Esophagus (tissue), 2 donors: ENCODE results near the gene FES. TPM values are rescaled to one million over a fixed set of nuclear protein-coding genes. Genes with fewer than 3 reads are reported as not detected.

Experiments used
- H3K27ac ChIP-seq, 2 donors: one replicate each; pipeline ENCODE4 v1.5.1; 2013; ENCODE audit warnings: low read depth in 2 of 2, mild to moderate bottlenecking in 2 of 2, inconsistent platforms in 1 of 2, low read length in 1 of 2, moderate library complexity in 1 of 2
- H3K27me3 ChIP-seq, 2 donors: one replicate each; pipeline ENCODE4 v1.6.1; 2013; ENCODE audit warnings: low read length in 2 of 2, control low read depth in 1 of 2, mild to moderate bottlenecking in 1 of 2; ENCODE audit not compliant: insufficient read depth in 2 of 2, control insufficient read depth in 1 of 2
- H3K36me3 ChIP-seq, 2 donors: one replicate each; pipeline ENCODE4 v1.6.1; 2013; ENCODE audit warnings: low read length in 1 of 2; ENCODE audit not compliant: control insufficient read depth in 2 of 2, insufficient read depth in 2 of 2
- H3K4me1 ChIP-seq, 2 donors: one replicate each; pipeline ENCODE4 v1.6.1; 2013; ENCODE audit warnings: low read length in 1 of 2; ENCODE audit not compliant: control insufficient read depth in 2 of 2, insufficient read depth in 2 of 2
- H3K4me3 ChIP-seq, 2 donors: one replicate each; pipeline ENCODE4 v1.5.1; 2013; ENCODE audit warnings: low read length in 2 of 2, mild to moderate bottlenecking in 2 of 2, low read depth in 1 of 2, moderate library complexity in 1 of 2
- H3K9me3 ChIP-seq, 2 donors: one replicate each; pipeline ENCODE4 v1.6.1; 2013; ENCODE audit warnings: mild to moderate bottlenecking in 2 of 2, low read depth in 1 of 2, low read length in 1 of 2, moderate library complexity in 1 of 2; ENCODE audit not compliant: control insufficient read depth in 2 of 2, insufficient read depth in 1 of 2
- WGBS, 2 donors: extraction: QIAGEN DNeasy Blood & Tissue Kit; methylation state at CpG; one replicate each; pipeline ENCODE4 v1.1.7; 2013; 5-methylcytosine and 5-hydroxymethylcytosine counted together
- polyA plus RNA-seq, 2 donors: library from polyadenylated mRNA; stranded (reverse); fragments of 200-250 nt; gene quantifications; one replicate each; pipeline ENCODE4 v1.2.3, GENCODE V29; 2013
- donor health status: healthy with polysubstance abuse.
- donor health status: Bipolar disorder and iron deficiency.

FES gene
- polyA plus RNA-seq, 2 donors = 3.8 to 4.8 TPM

DNA sequence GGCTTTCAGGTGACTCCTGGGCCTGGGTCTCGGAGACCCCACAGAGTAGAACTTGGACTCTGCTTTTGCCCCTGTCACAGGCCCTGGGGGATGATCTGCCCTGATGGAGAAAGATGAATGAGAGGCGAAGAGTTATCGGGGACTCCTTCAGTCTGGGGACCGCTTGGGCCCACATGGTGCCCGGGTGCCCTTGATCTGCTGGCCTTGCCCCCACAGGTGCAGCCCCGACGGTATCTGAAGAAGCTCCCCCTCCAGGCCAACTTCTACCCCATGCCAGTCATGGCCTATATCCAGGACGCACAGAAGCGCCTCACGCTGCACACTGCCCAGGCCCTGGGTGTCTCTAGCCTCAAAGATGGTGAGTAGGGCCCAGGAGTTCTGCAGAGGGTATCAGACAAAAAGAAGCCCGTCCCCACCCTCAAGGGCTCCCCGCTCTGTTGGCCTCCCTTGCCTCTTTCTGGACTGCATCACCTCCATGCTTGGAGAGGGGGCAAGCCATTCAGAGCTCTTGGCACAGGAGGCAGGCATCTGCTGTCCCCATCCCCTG lies 29.2 kb downstream of the FES start:
- Histone ChIP-seq H3K4me3 (no peak overlapping the region), H3K27me3 (no peaks in the 10 kb centered on the region), H3K9me3 (no peaks in the 10 kb centered on the region), H3K4me1 (peaks cover 0 to 3% of the 10 kb centered on the region in 2 donors), H3K27ac (no peak overlapping the region), H3K36me3 (peaks cover 36 to 77% of the 10 kb centered on the region in 2 donors)
- WGBS, 2 donors = 93 to 94% methylated on average over 12 of the region's 12 CpGs

DNA sequence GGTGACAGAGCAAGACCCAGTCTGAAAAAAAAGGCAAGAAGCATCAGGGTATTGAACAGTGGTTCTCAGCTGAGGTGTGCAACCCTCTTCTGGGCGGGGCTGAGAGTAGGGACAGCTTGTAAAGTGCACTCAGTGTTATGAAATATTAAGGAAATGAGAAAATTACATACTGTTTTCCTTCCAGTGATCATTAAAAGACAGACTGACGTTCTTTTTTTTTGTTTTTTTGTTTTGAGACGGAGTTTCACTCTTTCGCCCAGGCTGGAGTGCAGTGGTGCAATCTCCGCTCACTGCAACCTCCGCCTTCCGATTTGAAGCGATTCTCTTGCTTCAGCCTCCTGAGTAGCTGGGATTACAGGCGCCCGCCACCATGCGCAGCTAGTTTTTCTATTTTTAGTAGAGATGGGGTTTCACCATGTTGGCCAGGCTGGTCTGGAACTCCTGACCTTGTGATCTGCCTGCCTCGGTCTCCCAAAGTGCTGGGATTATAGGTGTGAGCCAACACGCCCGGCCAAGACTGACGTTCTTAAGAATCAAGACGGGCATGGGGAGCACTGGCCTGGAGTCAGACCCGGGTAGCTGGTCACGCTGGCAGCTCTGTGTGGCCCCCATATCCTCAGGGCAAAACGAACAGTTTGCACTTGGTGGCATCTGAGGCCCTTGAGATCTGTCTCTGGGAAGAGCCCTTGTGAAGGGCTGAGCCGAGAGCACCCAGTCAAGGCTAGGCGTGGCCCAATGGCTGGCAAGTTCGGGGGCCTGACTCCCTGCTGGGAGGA lies 30.2 kb downstream of the FES start:
- Histone ChIP-seq H3K27me3 (no peaks in the 10 kb centered on the region), H3K4me1 (peaks cover 0 to 3% of the 10 kb centered on the region in 2 donors), H3K9me3 (no peaks in the 10 kb centered on the region), H3K36me3 (peaks cover 36 to 78% of the 10 kb centered on the region in 2 donors), H3K27ac (no peak overlapping the region), H3K4me3 (no peak overlapping the region)
- 90 to 91% methylated on average over 22 of the region's 22 CpGs for WGBS, 2 donors

DNA sequence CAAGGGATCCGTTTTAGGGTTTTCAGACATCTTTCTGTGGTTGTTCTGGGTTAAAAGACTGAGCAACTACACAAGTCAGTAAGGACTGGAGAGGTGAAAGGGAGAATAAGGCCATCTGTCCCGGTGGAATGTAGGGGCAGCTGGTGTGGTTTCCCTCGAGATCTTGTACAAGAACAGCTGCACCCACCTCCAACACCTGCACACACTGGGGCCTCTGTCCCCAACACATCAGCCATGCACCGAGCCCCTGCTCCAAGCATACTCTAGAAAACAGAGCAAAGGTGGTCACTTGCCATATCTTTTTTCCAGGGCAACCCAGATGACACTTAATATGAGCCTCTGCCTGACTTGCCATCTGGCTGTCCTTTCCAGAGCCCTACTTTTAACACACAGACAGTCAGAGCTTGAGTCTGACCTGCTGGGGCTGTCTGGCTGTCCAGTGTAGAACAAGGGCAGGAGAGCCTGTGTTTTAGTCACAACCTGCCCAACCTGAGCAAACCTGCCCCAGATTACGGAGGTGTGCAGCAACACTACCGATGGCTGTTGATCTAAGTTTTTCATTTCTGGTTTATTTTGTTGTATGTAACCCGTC lies 31.0 kb downstream of the FES start:
- H3K4me1 ChIP-seq = peaks cover 0 to 3% of the 10 kb centered on the region in 2 donors
- WGBS, 2 donors = 71 to 82% methylated on average over 7 of the region's 7 CpGs
- H3K27ac ChIP-seq = no peak overlapping the region
- H3K27me3 ChIP-seq = no peaks in the 10 kb centered on the region
- H3K36me3 ChIP-seq = peaks cover 38 to 82% of the 10 kb centered on the region in 2 donors
- H3K4me3 ChIP-seq = no peak overlapping the region
- H3K9me3 ChIP-seq = no peaks in the 10 kb centered on the region

DNA sequence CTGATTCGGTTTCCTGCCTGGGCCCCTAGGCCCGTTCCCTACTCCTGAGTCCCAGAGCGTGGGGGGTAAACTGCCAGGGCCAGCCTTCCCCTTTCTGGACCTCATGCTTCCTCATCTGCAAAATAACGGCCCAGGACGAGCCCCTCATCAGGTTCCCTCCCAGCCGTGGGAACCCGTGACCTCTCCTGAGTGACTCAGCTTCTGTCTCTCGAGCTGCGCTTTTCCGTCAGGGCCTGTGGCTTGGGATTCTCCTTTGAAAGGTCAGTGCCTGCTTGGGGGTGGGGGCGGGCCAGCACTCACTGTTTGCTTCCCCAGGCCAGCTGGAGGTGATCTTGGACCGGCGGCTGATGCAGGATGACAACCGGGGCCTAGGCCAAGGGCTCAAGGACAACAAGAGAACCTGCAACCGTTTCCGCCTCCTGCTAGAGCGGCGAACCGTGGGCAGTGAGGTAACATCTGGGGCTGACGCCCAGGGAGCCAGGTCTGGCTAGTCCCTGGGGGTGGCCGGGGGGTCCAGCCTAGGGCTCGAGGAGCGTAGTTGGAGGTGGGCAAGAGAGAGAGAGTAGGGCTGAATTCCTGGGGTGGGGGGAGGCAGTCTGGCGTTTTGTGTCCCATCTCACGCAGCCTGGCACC lies 31.6 kb downstream of the FES start:
- Histone ChIP-seq H3K27me3 (no peaks in the 10 kb centered on the region), H3K4me3 (no peak overlapping the region), H3K9me3 (no peaks in the 10 kb centered on the region), H3K27ac (no peak overlapping the region), H3K4me1 (peaks cover 0 to 3% of the 10 kb centered on the region in 2 donors), H3K36me3 (peaks cover 36 to 77% of the 10 kb centered on the region in 2 donors)
- 72 to 81% methylated on average over 24 to 25 of the region's 25 CpGs for WGBS, 2 donors

DNA sequence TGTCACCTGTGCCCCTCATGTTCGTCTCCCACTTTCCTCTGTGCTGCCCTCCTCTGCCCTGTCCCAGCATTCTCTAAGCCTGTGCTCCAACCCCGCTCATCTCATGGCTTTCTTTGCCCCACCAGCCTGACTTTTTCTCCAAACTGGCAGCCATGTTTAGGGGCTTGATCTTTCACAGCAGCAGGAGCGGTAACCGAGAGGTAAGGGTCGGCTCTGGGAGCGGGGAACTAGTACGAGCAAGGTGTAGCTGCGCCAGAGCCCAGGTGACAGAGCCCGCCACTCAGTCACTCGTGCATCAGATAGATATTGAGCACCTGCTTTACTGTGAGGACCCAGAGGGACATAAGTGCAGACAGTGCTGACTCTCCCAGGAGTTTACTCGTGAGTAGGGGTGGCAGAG lies 32.2 kb downstream of the FES start:
- H3K9me3 ChIP-seq = no peaks in the 10 kb centered on the region
- 88 to 89% methylated on average over 11 of the region's 11 CpGs for WGBS, 2 donors
- no peak overlapping the region for H3K27ac ChIP-seq
- no peaks in the 10 kb centered on the region for H3K27me3 ChIP-seq
- peaks cover 0 to 3% of the 10 kb centered on the region in 2 donors for H3K4me1 ChIP-seq
- H3K36me3 ChIP-seq = peaks cover 31 to 75% of the 10 kb centered on the region in 2 donors
- no peak overlapping the region for H3K4me3 ChIP-seq

DNA sequence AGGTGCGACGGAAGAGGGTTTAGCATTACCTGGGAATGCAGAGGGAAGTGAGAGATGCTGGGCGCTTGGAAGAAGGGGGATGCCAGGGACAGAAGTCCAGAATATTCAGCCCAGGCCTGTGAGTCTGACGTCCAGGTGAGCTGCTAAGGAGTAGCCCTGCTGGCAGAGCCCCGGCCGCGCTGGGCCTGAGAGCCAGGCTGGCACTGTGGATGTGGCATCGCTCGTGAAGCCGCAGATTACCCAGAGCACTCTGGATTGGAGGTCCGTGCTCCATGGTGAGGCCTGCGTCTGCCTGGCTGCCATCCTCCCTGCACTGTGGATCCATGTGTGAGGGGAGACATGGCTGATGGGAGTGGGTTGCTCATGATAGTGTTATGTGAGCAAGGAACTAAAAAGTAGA lies 33.3 kb downstream of the FES start:
- 93 to 94% methylated on average over 12 of the region's 12 CpGs for WGBS, 2 donors
- Histone ChIP-seq H3K36me3 (peaks cover 24 to 65% of the 10 kb centered on the region in 2 donors), H3K4me3 (no peak overlapping the region), H3K27me3 (no peaks in the 10 kb centered on the region), H3K27ac (no peak overlapping the region), H3K4me1 (peaks cover 0 to 3% of the 10 kb centered on the region in 2 donors), H3K9me3 (no peaks in the 10 kb centered on the region)

DNA sequence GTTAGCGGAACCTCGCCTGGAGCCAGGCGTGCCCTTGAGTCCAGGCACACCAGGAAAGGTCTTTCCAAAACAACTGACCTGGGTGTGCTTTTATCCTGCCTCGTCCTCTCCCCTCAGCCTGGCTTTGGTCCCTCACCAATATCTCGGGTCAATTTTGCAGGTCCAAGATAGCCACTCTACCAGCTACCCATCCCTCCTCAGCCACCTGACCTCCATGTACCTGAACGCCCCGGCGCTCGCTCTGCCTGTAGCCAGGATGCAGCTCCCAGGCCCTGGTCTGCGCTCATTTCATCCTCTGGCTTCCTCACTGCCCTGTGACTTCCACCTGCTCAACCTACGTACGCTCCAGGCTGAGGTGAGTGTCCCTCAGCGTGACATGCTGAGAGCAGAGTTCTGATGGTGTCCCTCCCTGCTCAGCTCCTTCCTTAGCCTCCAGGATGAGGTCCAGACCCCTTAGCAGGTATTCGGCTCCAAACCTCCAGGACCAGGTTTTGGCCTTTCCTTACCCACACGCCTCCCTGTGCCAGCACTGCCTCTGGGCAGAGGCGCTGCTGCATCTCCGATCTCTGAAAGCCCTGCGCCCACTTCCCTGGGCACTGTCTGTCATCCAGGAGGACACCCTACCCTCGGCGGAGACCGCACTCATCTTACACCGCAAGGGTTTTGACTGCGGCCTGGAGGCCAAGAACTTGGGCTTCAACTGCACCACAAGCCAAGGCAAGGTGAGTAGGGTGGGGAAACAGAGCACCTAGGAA lies 33.9 kb downstream of the FES start:
- no peaks in the 10 kb centered on the region for H3K9me3 ChIP-seq
- peaks cover 18 to 58% of the 10 kb centered on the region in 2 donors for H3K36me3 ChIP-seq
- H3K27me3 ChIP-seq = no peaks in the 10 kb centered on the region
- no peak overlapping the region for H3K27ac ChIP-seq
- H3K4me1 ChIP-seq = peaks cover 0 to 3% of the 10 kb centered on the region in 2 donors
- H3K4me3 ChIP-seq = no peak overlapping the region
- WGBS, 2 donors = 94 to 95% methylated on average over 23 of the region's 23 CpGs

DNA sequence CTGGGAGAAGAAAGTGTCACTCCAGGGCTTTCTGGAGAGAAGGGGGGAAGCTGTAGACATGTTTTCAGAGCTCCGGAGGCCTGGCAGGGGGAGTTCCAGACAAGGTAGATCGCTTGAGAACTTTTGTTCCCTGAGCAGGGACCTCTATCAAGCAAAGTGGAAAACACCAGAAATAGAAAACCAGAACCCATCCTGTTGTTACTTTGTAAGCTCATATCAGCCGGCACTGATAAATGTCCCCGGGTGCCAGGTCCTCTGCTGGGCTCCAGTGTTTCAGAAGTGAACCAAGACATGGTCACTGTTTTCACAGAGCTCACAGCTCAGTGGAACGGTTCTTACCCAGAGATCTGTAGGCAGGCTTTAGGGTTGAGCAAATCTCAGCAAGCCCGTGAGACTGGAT lies 34.5 kb downstream of the FES start:
- H3K4me1 ChIP-seq = peaks cover 0 to 3% of the 10 kb centered on the region in 2 donors
- H3K27me3 ChIP-seq = no peaks in the 10 kb centered on the region
- H3K36me3 ChIP-seq = peaks cover 16 to 52% of the 10 kb centered on the region in 2 donors
- H3K4me3 ChIP-seq = no peak overlapping the region
- no peaks in the 10 kb centered on the region for H3K9me3 ChIP-seq
- no peak overlapping the region for H3K27ac ChIP-seq
- 93 to 97% methylated on average over 6 of the region's 6 CpGs for WGBS, 2 donors

DNA sequence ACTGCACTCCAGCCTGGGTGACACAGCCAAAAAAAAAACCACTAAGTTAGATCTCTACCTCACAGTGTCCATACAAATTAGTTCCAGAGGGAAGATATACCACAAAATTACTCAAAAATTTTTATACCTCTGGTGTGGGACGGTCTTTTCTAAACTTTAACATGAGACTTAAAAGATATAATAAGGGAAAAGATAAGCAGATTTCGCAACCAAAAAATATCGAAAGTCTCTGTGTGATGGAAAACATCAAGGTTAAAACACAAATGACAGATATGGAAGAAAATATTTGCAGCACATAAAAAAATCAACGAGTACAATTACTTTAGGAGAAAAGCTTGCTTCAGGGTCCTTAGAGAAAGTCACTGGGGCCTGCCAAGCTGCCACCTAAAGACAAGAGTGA lies 37.6 kb downstream of the FES start:
- Histone ChIP-seq H3K27me3 (no peaks in the 10 kb centered on the region), H3K36me3 (peaks cover 16 to 33% of the 10 kb centered on the region in 2 donors), H3K4me3 (no peak overlapping the region), H3K9me3 (no peaks in the 10 kb centered on the region), H3K4me1 (peaks cover 0 to 3% of the 10 kb centered on the region in 2 donors), H3K27ac (no peak overlapping the region)
- 79 to 94% methylated on average over 4 of the region's 4 CpGs for WGBS, 2 donors
